Endodermal cell (in vitro differentiated cells): ENCODE data around the gene AKR7A3. TPM values are rescaled to one million over a fixed set of nuclear protein-coding genes. Genes with fewer than 3 reads are reported as not detected.
"Not testable (repeated sequence)": the region's sequence is repeated elsewhere in the genome, so short reads cannot be mapped to it uniquely, and the experiment has no call there.

Experiments
- DNase-seq: peaks from one replicate; pipeline ENCODE4 v3.0.0-alpha.2; 2017
- H3K27ac ChIP-seq: 2 replicates; pipeline ENCODE4 v1.5.1; 2013; ENCODE audit warnings: mild to moderate bottlenecking, low read depth, low read length, moderate library complexity
- H3K27me3 ChIP-seq: 2 replicates; pipeline ENCODE4 v1.6.1; 2013; ENCODE audit warnings: mild to moderate bottlenecking, low read length, moderate library complexity; ENCODE audit not compliant: insufficient read depth, control insufficient read depth, poor library complexity, severe bottlenecking
- H3K36me3 ChIP-seq: 2 replicates; pipeline ENCODE4 v1.7.0; 2013; ENCODE audit warnings: mild to moderate bottlenecking, low read length, moderate library complexity; ENCODE audit not compliant: control insufficient read depth, insufficient read depth
- H3K4me1 ChIP-seq: one replicate; pipeline ENCODE4 v1.7.0; 2013; ENCODE audit warnings: low read length; ENCODE audit not compliant: control insufficient read depth, insufficient read depth
- H3K4me3 ChIP-seq: 2 replicates; pipeline ENCODE4 v1.5.1; 2013; ENCODE audit warnings: mild to moderate bottlenecking, low read length, moderate library complexity
- H3K9ac ChIP-seq: 2 replicates; pipeline ENCODE4 v1.6.1; 2013; ENCODE audit warnings: mild to moderate bottlenecking, low read length, moderate library complexity; ENCODE audit not compliant: poor library complexity, severe bottlenecking; ENCODE audit errors: extremely low read depth
- H3K9me3 ChIP-seq: 2 replicates; pipeline ENCODE4 v1.6.1; 2013; ENCODE audit warnings: mild to moderate bottlenecking, low read length, moderate library complexity; ENCODE audit not compliant: control insufficient read depth
- H3K27ac Mint-ChIP-seq: 2 replicates; pipeline ENCODE4 v1.8.0; 2020; ENCODE audit warnings: mixed read lengths
- H3K27me3 Mint-ChIP-seq: 2 replicates; pipeline ENCODE4 v1.8.0; 2021; ENCODE audit warnings: mild to moderate bottlenecking, mixed read lengths; ENCODE audit not compliant: insufficient read depth
- H3K36me3 Mint-ChIP-seq: 2 replicates; pipeline ENCODE4 v1.8.0; 2020; ENCODE audit warnings: low read depth, mixed read lengths
- H3K4me1 Mint-ChIP-seq: 2 replicates; pipeline ENCODE4 v1.8.0; 2020; ENCODE audit warnings: mixed read lengths
- H3K4me3 Mint-ChIP-seq: 2 replicates; pipeline ENCODE4 v1.8.0; 2020; ENCODE audit warnings: mild to moderate bottlenecking, moderate library complexity, mixed read lengths
- H3K9me3 Mint-ChIP-seq: 2 replicates; pipeline ENCODE4 v1.8.0; 2020; ENCODE audit warnings: mild to moderate bottlenecking, mixed read lengths
- CTCF ChIP-seq: fragments of 200-600 bp; sonication (generic); conservative IDR thresholded peaks from 2 replicates; pipeline ENCODE4 v1.5.0; 2021; ENCODE audit warnings: antibody characterized with exemption, mild to moderate bottlenecking
- WGBS, 2 experiments: methylation state at CpG; one replicate each; pipeline versions ENCODE4 v1.1.5 to v1.1.7; 2013; ENCODE audit warnings: missing lambda C conversion rate in 2 of 2, mixed read lengths in 1 of 2; ENCODE audit not compliant: insufficient coverage in 1 of 2, insufficient read length in 1 of 2; 5-methylcytosine and 5-hydroxymethylcytosine counted together
- total RNA-seq, 2 donors: library from RNA; stranded (reverse); fragmentation: NEBNext Ultra II Directional in 1 of 2; extraction: Animal tissue kit (Norgen Biotek cat#: 25700) in 1 of 2; gene quantifications; 2 replicates in 1 of 2; 3 replicates in 1 of 2; pipeline ENCODE4 v1.2.1, GENCODE V29; 2021

The AKR7A3 gene
- total RNA-seq, 2 donors from 2014 or later: 0.92 to 2.0 TPM

- no peak for DNase-seq
- H3K27ac ChIP-seq: no peak overlapping the region
- no peak overlapping the region for H3K27ac Mint-ChIP-seq
- no peaks in the 10 kb centered on the region for H3K27me3 Mint-ChIP-seq
- H3K4me3 ChIP-seq: no peak overlapping the region
- 95% methylated on average over 8 to 10 of the region's 10 CpGs for WGBS, 2 experiments
- peaks cover 3% of the 10 kb centered on the region for H3K4me1 ChIP-seq
- no peaks in the 10 kb centered on the region for H3K9me3 Mint-ChIP-seq
- H3K27me3 ChIP-seq: no peaks in the 10 kb centered on the region
- no peak overlapping the region for H3K9ac ChIP-seq
- H3K36me3 ChIP-seq: peaks cover 55% of the 10 kb centered on the region
- no peak for TF ChIP-seq CTCF
- H3K4me3 Mint-ChIP-seq: no peak overlapping the region
- peaks cover 48% of the 10 kb centered on the region for H3K36me3 Mint-ChIP-seq
- peaks cover 10% of the 10 kb centered on the region for H3K4me1 Mint-ChIP-seq
- H3K9me3 ChIP-seq: no peaks in the 10 kb centered on the region
Observed at GRCh38 chr1:19307794-19308508, 19.4 kb upstream of the AKR7A3 start.

GRCh38 chr1:19306941-19307340, 18.4 kb upstream of the AKR7A3 start:
- Mint-ChIP-seq H3K27me3 (no peaks in the 10 kb centered on the region), H3K4me3 (no peak overlapping the region), H3K4me1 (peaks cover 6% of the 10 kb centered on the region), H3K27ac (no peak overlapping the region), H3K36me3 (peaks cover 58% of the 10 kb centered on the region), H3K9me3 (no peaks in the 10 kb centered on the region)
- H3K4me1 ChIP-seq: peaks cover 3% of the 10 kb centered on the region
- 95% methylated on average over 6 of the region's 6 CpGs; no CpG with 5 or more reads in 1 of the 2 experiments for WGBS, 2 experiments
- no peak overlapping the region for H3K27ac ChIP-seq
- H3K9ac ChIP-seq: no peak overlapping the region
- no peaks in the 10 kb centered on the region for H3K9me3 ChIP-seq
- peaks cover 59% of the 10 kb centered on the region for H3K36me3 ChIP-seq
- no peaks in the 10 kb centered on the region for H3K27me3 ChIP-seq
- DNase-seq: no peak
- H3K4me3 ChIP-seq: no peak overlapping the region
- TF ChIP-seq CTCF: no peak

- TF ChIP-seq CTCF: no peak
- H3K27me3 Mint-ChIP-seq: no peaks in the 10 kb centered on the region
- 90 to 96% methylated on average over 3 to 11 of the region's 11 CpGs for WGBS, 2 experiments
Observed at GRCh38 chr1:19305880-19306279, 17.3 kb upstream of the AKR7A3 start.

GRCh38 chr1:19304081-19304480, 15.5 kb upstream of the AKR7A3 start:
- not testable (repeated sequence) for H3K4me3 ChIP-seq, H3K9ac ChIP-seq, H3K4me3 Mint-ChIP-seq, H3K27me3 Mint-ChIP-seq, H3K27ac Mint-ChIP-seq, H3K9me3 Mint-ChIP-seq, H3K4me1 Mint-ChIP-seq, H3K27me3 ChIP-seq, H3K27ac ChIP-seq, H3K4me1 ChIP-seq, H3K9me3 ChIP-seq, DNase-seq
- WGBS, 2 experiments: 93 to 100% methylated on average over 3 to 10 of the region's 10 CpGs
- peaks cover 72% of the 10 kb centered on the region for H3K36me3 Mint-ChIP-seq
- H3K36me3 ChIP-seq: peaks cover 59% of the 10 kb centered on the region

More at GRCh38 chr1:19305880-19306279, 17.3 kb upstream of the AKR7A3 start:
- no peak overlapping the region for H3K27ac Mint-ChIP-seq
- no peak for DNase-seq
- Histone ChIP-seq H3K4me1 (peaks cover 3% of the 10 kb centered on the region), H3K9ac (no peak overlapping the region), H3K9me3 (no peaks in the 10 kb centered on the region), H3K36me3 (peaks cover 59% of the 10 kb centered on the region), H3K4me3 (no peak overlapping the region), H3K27ac (no peak overlapping the region), H3K27me3 (no peaks in the 10 kb centered on the region)
- H3K4me3 Mint-ChIP-seq: no peak overlapping the region
- H3K4me1 Mint-ChIP-seq: peaks cover 1% of the 10 kb centered on the region
- peaks cover 62% of the 10 kb centered on the region for H3K36me3 Mint-ChIP-seq
- no peaks in the 10 kb centered on the region for H3K9me3 Mint-ChIP-seq
